MM.1S (cell line): ENCODE results near the gene UNC13A.

Experiments
- DNase-seq: peaks from one replicate; pipeline ENCODE4 v3.0.0-alpha.2; 2015
- H2AFZ ChIP-seq: fragments of 300-600 bp; sonication (generic); 2 replicates; pipeline ENCODE4 v1.6.0; 2016; ENCODE audit warnings: antibody characterized with exemption, low read length
- H3F3A ChIP-seq: fragments of 300-600 bp; sonication (generic); 2 replicates; pipeline ENCODE4 v1.6.1; 2016; ENCODE audit warnings: mild to moderate bottlenecking, antibody characterized with exemption, low read length, moderate library complexity, mixed read lengths; ENCODE audit not compliant: insufficient read depth
- H3K27ac ChIP-seq: fragments of 300-600 bp; sonication (generic); 2 replicates; pipeline ENCODE4 v1.5.1; 2016; ENCODE audit warnings: mild to moderate bottlenecking, low read length
- H3K27me3 ChIP-seq: fragments of 300-600 bp; sonication (generic); replicated peaks from 2 replicates; pipeline ENCODE4 v1.6.0; 2016; ENCODE audit warnings: low read length; ENCODE audit not compliant: insufficient read depth
- H3K36me3 ChIP-seq: fragments of 300-600 bp; sonication (generic); replicated peaks from 2 replicates; pipeline ENCODE4 v1.6.1; 2016; ENCODE audit warnings: mild to moderate bottlenecking, low read length, mixed read lengths; ENCODE audit not compliant: insufficient read depth
- H3K4me1 ChIP-seq: fragments of 300-600 bp; sonication (generic); 2 replicates; pipeline ENCODE4 v1.6.1; 2016; ENCODE audit warnings: low read length, mixed read lengths
- H3K4me2 ChIP-seq: fragments of 300-600 bp; sonication (generic); 2 replicates; pipeline ENCODE4 v1.6.0; 2016; ENCODE audit warnings: low read depth, low read length
- H3K4me3 ChIP-seq: fragments of 300-600 bp; sonication (generic); 2 replicates; pipeline ENCODE4 v1.5.1; 2016; ENCODE audit warnings: low read length, mixed read lengths
- H3K79me2 ChIP-seq: fragments of 300-600 bp; sonication (generic); 2 replicates; pipeline ENCODE4 v1.6.1; 2016; ENCODE audit warnings: mixed run types, low read length, mixed read lengths
- H3K9ac ChIP-seq: fragments of 300-600 bp; sonication (generic); 2 replicates; pipeline ENCODE4 v1.6.1; 2016; ENCODE audit warnings: low read length, mixed read lengths
- H3K9me2 ChIP-seq: fragments of 300-600 bp; sonication (generic); replicated peaks from 2 replicates; pipeline ENCODE4 v1.6.1; 2016; ENCODE audit warnings: mild to moderate bottlenecking, low read length, mixed read lengths; ENCODE audit not compliant: insufficient read depth
- H3K9me3 ChIP-seq: fragments of 300-600 bp; sonication (generic); replicated peaks from 2 replicates; pipeline ENCODE4 v1.6.1; 2016; ENCODE audit warnings: mild to moderate bottlenecking, low read length, mixed read lengths; ENCODE audit not compliant: insufficient read depth
- H4K20me1 ChIP-seq: fragments of 300-600 bp; sonication (generic); 2 replicates; pipeline ENCODE4 v1.6.1; 2016; ENCODE audit warnings: mild to moderate bottlenecking, low read length, moderate library complexity, mixed read lengths; ENCODE audit not compliant: insufficient read depth
- EZH2 ChIP-seq: fragments of 300-600 bp; sonication (generic); optimal IDR thresholded peaks from 2 replicates; pipeline ENCODE3; 2017; ENCODE audit warnings: low read depth, mild to moderate bottlenecking, antibody characterized with exemption, low read length, mixed read lengths
- EZH2phosphoT487 ChIP-seq: fragments of 300-600 bp; sonication (generic); IDR thresholded peaks from 2 replicates; pipeline ENCODE4 v1.6.1; 2018; ENCODE audit warnings: antibody characterized with exemption, low read length
- TF ChIP-seq, protein P1 (sequence below): fragments of 300-600 bp; sonication (generic); IDR thresholded peaks from 2 replicates; pipeline ENCODE4 v1.5.1; 2016; ENCODE audit warnings: antibody characterized with exemption, low read length, mixed read lengths

UNC13A gene

DNA sequence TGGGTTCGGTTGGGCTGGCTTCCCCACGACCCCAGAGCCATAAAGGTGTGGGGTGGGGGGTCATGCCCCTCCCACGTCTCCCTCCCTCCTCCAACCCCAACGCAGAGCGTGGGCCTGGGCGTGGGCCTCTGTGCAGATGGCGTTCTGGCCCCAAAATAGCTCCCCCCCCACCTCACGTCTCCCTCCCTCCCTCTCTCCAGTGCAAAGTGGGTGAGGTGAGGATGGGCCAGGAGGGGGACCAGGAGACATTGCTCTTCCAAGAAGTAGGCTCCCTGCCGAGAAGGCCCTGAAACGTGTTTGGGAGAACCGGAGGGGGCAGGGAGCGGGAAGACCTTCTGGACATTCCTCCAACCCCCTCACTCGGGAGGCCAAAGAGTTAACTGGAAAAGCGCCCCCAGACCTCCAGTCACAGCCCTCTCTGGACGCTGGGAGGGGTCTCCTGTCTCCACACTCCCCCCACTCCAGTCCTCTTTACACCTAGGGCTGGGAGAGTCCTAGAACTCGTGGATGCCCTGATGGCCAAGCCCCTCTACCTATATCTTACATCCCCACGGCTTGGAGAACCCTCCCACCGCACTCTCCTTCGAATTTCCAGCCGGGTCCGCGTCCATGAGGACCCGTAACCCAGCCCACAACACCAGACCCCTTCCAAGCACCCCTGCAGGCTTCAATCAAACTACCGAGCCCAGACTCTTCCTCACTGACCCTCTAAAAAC lies 855 bp downstream of the UNC13A start:
- H3K27me3 ChIP-seq, result peaks cover 51% of the 10 kb centered on the region
- TF ChIP-seq EZH2phosphoT487 (no peak), EZH2 (no peak)
- TF ChIP-seq, protein P1, sequence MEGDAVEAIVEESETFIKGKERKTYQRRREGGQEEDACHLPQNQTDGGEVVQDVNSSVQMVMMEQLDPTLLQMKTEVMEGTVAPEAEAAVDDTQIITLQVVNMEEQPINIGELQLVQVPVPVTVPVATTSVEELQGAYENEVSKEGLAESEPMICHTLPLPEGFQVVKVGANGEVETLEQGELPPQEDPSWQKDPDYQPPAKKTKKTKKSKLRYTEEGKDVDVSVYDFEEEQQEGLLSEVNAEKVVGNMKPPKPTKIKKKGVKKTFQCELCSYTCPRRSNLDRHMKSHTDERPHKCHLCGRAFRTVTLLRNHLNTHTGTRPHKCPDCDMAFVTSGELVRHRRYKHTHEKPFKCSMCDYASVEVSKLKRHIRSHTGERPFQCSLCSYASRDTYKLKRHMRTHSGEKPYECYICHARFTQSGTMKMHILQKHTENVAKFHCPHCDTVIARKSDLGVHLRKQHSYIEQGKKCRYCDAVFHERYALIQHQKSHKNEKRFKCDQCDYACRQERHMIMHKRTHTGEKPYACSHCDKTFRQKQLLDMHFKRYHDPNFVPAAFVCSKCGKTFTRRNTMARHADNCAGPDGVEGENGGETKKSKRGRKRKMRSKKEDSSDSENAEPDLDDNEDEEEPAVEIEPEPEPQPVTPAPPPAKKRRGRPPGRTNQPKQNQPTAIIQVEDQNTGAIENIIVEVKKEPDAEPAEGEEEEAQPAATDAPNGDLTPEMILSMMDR, result no peak
- H3F3A ChIP-seq, result no peaks in the 10 kb centered on the region
- H4K20me1 ChIP-seq, result no peaks in the 10 kb centered on the region
- H3K9me3 ChIP-seq, result no peaks in the 10 kb centered on the region
- no peaks in the 10 kb centered on the region for H3K9me2 ChIP-seq
- no peaks in the 10 kb centered on the region for H3K4me1 ChIP-seq
- no peak for DNase-seq
- no peak overlapping the region for H3K4me3 ChIP-seq
- no peaks in the 10 kb centered on the region for H3K79me2 ChIP-seq
- no peak overlapping the region for H3K27ac ChIP-seq
- H2AFZ ChIP-seq, result no peak overlapping the region
- no peaks in the 10 kb centered on the region for H3K36me3 ChIP-seq
- no peak overlapping the region for H3K4me2 ChIP-seq
- H3K9ac ChIP-seq, result no peak overlapping the region

DNA sequence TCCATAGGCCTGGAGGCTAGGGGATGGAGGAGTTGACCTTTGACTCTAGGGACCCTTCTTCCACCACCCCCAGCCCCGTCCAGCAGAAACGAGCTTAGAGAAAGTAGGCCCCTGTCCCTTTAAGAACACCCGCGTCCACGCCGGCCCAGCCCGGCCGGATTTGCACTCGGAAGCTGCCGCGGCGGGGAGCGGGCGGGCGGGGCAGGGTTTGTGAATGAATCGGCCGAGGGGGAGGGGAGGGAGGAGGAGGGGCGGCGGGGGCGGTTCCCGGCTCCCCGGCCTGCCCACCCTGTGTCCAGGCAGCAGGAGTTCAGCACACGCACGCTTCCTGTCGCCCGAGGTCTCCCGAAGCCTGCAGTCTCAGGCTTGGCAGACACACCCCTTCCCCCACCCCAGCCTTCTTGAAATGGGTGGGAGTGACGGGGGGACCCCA lies 1.5 kb downstream of the UNC13A start:
- H3K9ac ChIP-seq, result no peak overlapping the region

DNA sequence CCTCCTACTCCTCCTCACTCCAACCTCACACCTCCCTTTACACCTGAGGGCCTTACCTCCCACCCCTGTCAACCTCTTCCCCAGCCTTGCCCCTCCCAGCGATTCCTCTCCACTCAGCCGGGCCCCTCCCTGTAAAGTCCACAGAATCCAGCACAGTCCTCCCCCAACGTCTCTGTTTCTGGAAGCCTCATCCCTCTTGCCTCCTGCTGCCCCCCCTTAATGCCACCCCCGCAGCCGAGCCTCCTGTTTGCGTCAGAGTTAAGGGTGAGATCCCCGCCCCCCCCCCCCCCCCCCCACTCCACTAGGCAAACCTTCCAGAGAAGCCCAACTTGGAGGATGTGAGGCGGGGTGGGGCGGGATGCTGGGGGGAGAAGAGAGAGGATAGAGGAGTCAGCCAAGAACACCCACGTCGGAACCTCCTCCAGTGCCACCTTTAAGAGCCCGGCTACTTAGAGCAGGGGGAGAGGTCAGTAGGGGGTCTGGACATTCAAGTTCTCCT lies 2.1 kb downstream of the UNC13A start:
- no peaks in the 10 kb centered on the region for H3K79me2 ChIP-seq
- H3K9ac ChIP-seq, result no peak overlapping the region
- no peak overlapping the region for H3K27ac ChIP-seq
- TF ChIP-seq, protein P1, result no peak
- TF ChIP-seq EZH2 (no peak), EZH2phosphoT487 (no peak)
- no peaks in the 10 kb centered on the region for H3F3A ChIP-seq
- H3K4me2 ChIP-seq, result no peak overlapping the region
- peaks cover 51% of the 10 kb centered on the region for H3K27me3 ChIP-seq
- H2AFZ ChIP-seq, result no peak overlapping the region
- no peaks in the 10 kb centered on the region for H3K36me3 ChIP-seq
- H3K4me1 ChIP-seq, result no peaks in the 10 kb centered on the region
- H3K9me3 ChIP-seq, result no peaks in the 10 kb centered on the region
- no peak for DNase-seq
- H4K20me1 ChIP-seq, result no peaks in the 10 kb centered on the region
- no peaks in the 10 kb centered on the region for H3K9me2 ChIP-seq
- no peak overlapping the region for H3K4me3 ChIP-seq

More for the DNA sequence above, 1.5 kb downstream of the UNC13A start:
- H3K27me3 ChIP-seq, result peaks cover 47% of the 10 kb centered on the region
- no peak for DNase-seq
- H3K9me2 ChIP-seq, result no peaks in the 10 kb centered on the region
- no peaks in the 10 kb centered on the region for H4K20me1 ChIP-seq
- no peaks in the 10 kb centered on the region for H3K4me1 ChIP-seq
- no peaks in the 10 kb centered on the region for H3K36me3 ChIP-seq
- no peak overlapping the region for H3K4me3 ChIP-seq
- H3F3A ChIP-seq, result no peaks in the 10 kb centered on the region
- H3K9me3 ChIP-seq, result no peaks in the 10 kb centered on the region
- no peak overlapping the region for H2AFZ ChIP-seq
- no peak overlapping the region for H3K4me2 ChIP-seq
- H3K27ac ChIP-seq, result no peak overlapping the region
- no peak for TF ChIP-seq EZH2phosphoT487
- TF ChIP-seq, protein P1, result no peak
- no peak for TF ChIP-seq EZH2
- H3K79me2 ChIP-seq, result no peaks in the 10 kb centered on the region
